H7 (cell line): ENCODE data around the gene BCO2. TPM values are rescaled to one million over a fixed set of nuclear protein-coding genes. Genes with fewer than 3 reads are reported as not detected.
A peak's percentile ranks its signal among the peaks of the same experiment; 100 is the strongest.

Experiments used
- DNase-seq: peaks from one replicate; pipeline ENCODE4 v3.0.0; 2012
- H3K27me3 ChIP-seq: 2 replicates; pipeline ENCODE4 v1.6.0; 2011; ENCODE audit warnings: mild to moderate bottlenecking, low read length; ENCODE audit not compliant: control insufficient read depth, insufficient read depth
- H3K36me3 ChIP-seq: replicated peaks from 2 replicates; pipeline ENCODE4 v1.5.1; 2011; ENCODE audit warnings: low read length; ENCODE audit not compliant: control insufficient read depth, insufficient read depth
- H3K4me3 ChIP-seq: 2 replicates; pipeline ENCODE4 v1.5.1; 2011; ENCODE audit warnings: low read depth, mild to moderate bottlenecking, control low read depth, low read length, moderate library complexity; ENCODE audit not compliant: insufficient read depth
- total RNA-seq: library from RNA; depleted of rRNA; stranded (reverse); fragments of >200 nt; shearing (Covaris generic); gene quantifications from 2 replicates; pipeline ENCODE4 v1.2.3, GENCODE V29; 2014; rRNA removed

BCO2 gene
- total RNA-seq = 0.48 and 1.5 TPM in 2 replicates

- no peak within 1 kb of the TSS for H3K4me3 ChIP-seq
- peak; percentile 68 for DNase-seq
These were observed at the start of gene BCO2 for GRCh38 chr11:112174789-112175598. BCO2 (plus strand) TSS chr11:112175512; CDS start chr11:112175602, 90 bp downstream.

GRCh38 chr11:112127056-112127455 lies 48.3 kb upstream of the BCO2 start:
- Histone ChIP-seq H3K27me3 (no peaks in the 10 kb centered on the region), H3K36me3 (no peaks in the 10 kb centered on the region), H3K4me3 (no peak overlapping the region)
- no peak for DNase-seq

More at GRCh38 chr11:112174789-112175598, at the start of gene BCO2:
- Histone ChIP-seq H3K36me3 (no peaks in the 10 kb centered on the region), H3K27me3 (no peaks in the 10 kb centered on the region)

GRCh38 chr11:112128483-112129121 lies 46.7 kb upstream of the BCO2 start:
- no peak for DNase-seq
- H3K36me3 ChIP-seq = no peaks in the 10 kb centered on the region
- no peak overlapping the region for H3K4me3 ChIP-seq
- no peaks in the 10 kb centered on the region for H3K27me3 ChIP-seq

- DNase-seq = no peak
- H3K36me3 ChIP-seq = no peaks in the 10 kb centered on the region
- no peaks in the 10 kb centered on the region for H3K27me3 ChIP-seq
- H3K4me3 ChIP-seq = no peak overlapping the region
These were observed 45.7 kb upstream of the BCO2 start for GRCh38 chr11:112129656-112130055.

GRCh38 chr11:112132737-112133136 lies 42.6 kb upstream of the BCO2 start:
- peak; percentile 18 for DNase-seq
- no peaks in the 10 kb centered on the region for H3K27me3 ChIP-seq
- H3K36me3 ChIP-seq = no peaks in the 10 kb centered on the region
- no peak overlapping the region for H3K4me3 ChIP-seq

- H3K36me3 ChIP-seq = no peaks in the 10 kb centered on the region
- no peak for DNase-seq
- H3K4me3 ChIP-seq = no peak overlapping the region
- no peaks in the 10 kb centered on the region for H3K27me3 ChIP-seq
These were observed 40.8 kb upstream of the BCO2 start for GRCh38 chr11:112134473-112134872.

GRCh38 chr11:112143597-112143996 lies 31.7 kb upstream of the BCO2 start:
- Histone ChIP-seq H3K27me3 (no peaks in the 10 kb centered on the region), H3K36me3 (no peaks in the 10 kb centered on the region), H3K4me3 (no peak overlapping the region)
- no peak for DNase-seq

- H3K36me3 ChIP-seq = no peaks in the 10 kb centered on the region
- no peaks in the 10 kb centered on the region for H3K27me3 ChIP-seq
- DNase-seq = no peak
- no peak overlapping the region for H3K4me3 ChIP-seq
These were observed 24.8 kb upstream of the BCO2 start for GRCh38 chr11:112150517-112150916.

GRCh38 chr11:112156153-112156955 lies 19.0 kb upstream of the BCO2 start:
- no peak for DNase-seq
- Histone ChIP-seq H3K36me3 (no peaks in the 10 kb centered on the region), H3K27me3 (no peaks in the 10 kb centered on the region), H3K4me3 (no peak overlapping the region)

- Histone ChIP-seq H3K4me3 (no peak overlapping the region), H3K36me3 (no peaks in the 10 kb centered on the region), H3K27me3 (no peaks in the 10 kb centered on the region)
- DNase-seq = no peak
These were observed 18.2 kb upstream of the BCO2 start for GRCh38 chr11:112156956-112157766.

- DNase-seq = no peak
- Histone ChIP-seq H3K4me3 (no peak overlapping the region), H3K36me3 (no peaks in the 10 kb centered on the region), H3K27me3 (no peaks in the 10 kb centered on the region)
These were observed 15.9 kb upstream of the BCO2 start for GRCh38 chr11:112159098-112160065.

- Histone ChIP-seq H3K36me3 (no peaks in the 10 kb centered on the region), H3K27me3 (no peaks in the 10 kb centered on the region), H3K4me3 (no peak overlapping the region)
- no peak for DNase-seq
These were observed 15.0 kb upstream of the BCO2 start for GRCh38 chr11:112160091-112160848.

GRCh38 chr11:112161012-112161411 lies 14.3 kb upstream of the BCO2 start:
- no peak for DNase-seq
- Histone ChIP-seq H3K27me3 (no peaks in the 10 kb centered on the region), H3K4me3 (no peak overlapping the region), H3K36me3 (no peaks in the 10 kb centered on the region)
